Vagina (tissue), 2 donors: ENCODE data around the gene NPTX1. TPM values are rescaled to one million over a fixed set of nuclear protein-coding genes. Genes with fewer than 3 reads are reported as not detected.

Experiments used
- DNase-seq, 2 donors: peaks; one replicate each; pipeline ENCODE4 v3.0.0-alpha.2; 2017; ENCODE audit errors: extremely low spot score in 2 of 2
- H3K27ac ChIP-seq: fragments of 200-600 bp; sonication (generic); one replicate; pipeline ENCODE4 v1.5.1; 2019
- H3K27me3 ChIP-seq: fragments of 200-600 bp; sonication (generic); one replicate; pipeline ENCODE4 v1.5.1; 2019
- H3K36me3 ChIP-seq, 2 donors: fragments of 200-600 bp; sonication (generic); one replicate each; pipeline ENCODE4 v1.5.1; 2017 to 2019
- H3K4me1 ChIP-seq: fragments of 200-600 bp; sonication (generic); one replicate; pipeline ENCODE4 v1.5.1; 2019
- H3K4me3 ChIP-seq, 2 donors: fragments of 200-600 bp; sonication (generic); 1 replicate in 1 of 2; 2 replicates in 1 of 2; pipeline ENCODE4 v1.5.1; 2016 to 2019
- H3K9me3 ChIP-seq: fragments of 200-600 bp; sonication (generic); one replicate; pipeline ENCODE4 v1.5.1; 2019
- POLR2A ChIP-seq, 2 donors: fragments of 450-650 bp; IDR thresholded peaks; one replicate each; pipeline ENCODE4 v1.6.1; 2017; ENCODE audit warnings: antibody characterized with exemption in 2 of 2, mild to moderate bottlenecking in 2 of 2, moderate library complexity in 2 of 2
- POLR2AphosphoS5 ChIP-seq, 2 donors: sonication (generic); formaldehyde crosslinking; IDR thresholded peaks; one replicate each; pipeline ENCODE4 v1.9.0; 2017; ENCODE audit warnings: antibody characterized with exemption in 2 of 2, mild to moderate bottlenecking in 2 of 2, low read depth in 1 of 2; ENCODE audit not compliant: insufficient read depth in 1 of 2
- intact Hi-C: fragments of 100-400 bp; cut with DNase I; formaldehyde crosslinking; loops from one replicate; pipeline ENCODE4 v1.15.1; 2023
- total RNA-seq: library from RNA; depleted of rRNA; stranded (reverse); fragments of >200 nt; gene quantifications from one replicate; pipeline ENCODE4 v1.2.3, GENCODE V29; 2016
- TF ChIP-seq, protein P1 (sequence below), 3 experiments: fragments of 450-650 bp in 2 of 3; fragments of 200-600 bp in 1 of 3; sonication (generic) in 1 of 3; IDR thresholded peaks; one replicate each; pipeline ENCODE4 v1.5.1; 2017 to 2019; ENCODE audit warnings: antibody characterized with exemption in 3 of 3, mild to moderate bottlenecking in 2 of 3, moderate library complexity in 2 of 3

The NPTX1 gene
- total RNA-seq, 1 donor from 2014 or later: 0.49 TPM

DNA sequence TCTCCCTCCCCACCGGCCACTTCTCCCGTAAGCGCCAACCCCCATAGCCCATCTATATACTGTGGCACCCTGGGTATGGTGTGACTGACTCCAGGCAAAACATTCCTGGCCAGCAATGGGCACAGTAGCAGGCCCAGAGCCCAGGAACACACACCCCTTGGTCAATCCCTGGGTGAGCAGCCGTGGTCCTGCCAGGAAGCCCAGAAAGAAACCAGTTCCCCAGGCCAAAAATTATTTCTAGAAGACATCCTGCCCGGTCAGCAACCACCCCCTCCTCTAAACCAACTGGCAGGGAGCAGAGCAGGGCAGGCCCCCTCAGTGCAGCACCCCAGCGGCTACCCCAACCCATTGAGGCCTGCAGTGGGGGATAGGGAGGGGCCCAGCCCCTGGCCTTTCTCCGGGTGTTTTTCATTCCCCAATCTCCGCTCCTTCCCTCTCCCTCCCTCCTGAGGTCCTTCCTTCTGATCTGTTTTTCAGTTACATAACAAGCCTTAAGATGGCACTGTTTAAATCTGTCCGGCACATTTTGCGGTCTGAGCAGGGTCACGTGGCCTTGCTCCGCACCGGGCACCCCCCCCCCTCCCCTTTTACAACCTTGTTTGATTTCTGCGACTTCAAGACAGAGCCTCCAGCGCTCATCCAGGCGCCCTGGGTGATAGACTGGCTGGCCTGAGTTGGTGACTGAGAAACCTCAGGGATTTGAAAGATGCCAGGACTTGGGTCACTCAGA, 2.0 kb downstream of the NPTX1 start:
- Histone ChIP-seq H3K27ac (no peak overlapping the region), H3K9me3 (no peaks in the 10 kb centered on the region), H3K4me1 (peaks cover 48% of the 10 kb centered on the region), H3K4me3 (no peak overlapping the region), H3K36me3 (no peaks in the 10 kb centered on the region), H3K27me3 (peaks cover 29% of the 10 kb centered on the region)
- intact Hi-C loops: no loop called here
- TF ChIP-seq POLR2A (IDR thresholded peaks at IDR 0.05) (no peak), POLR2AphosphoS5 (IDR thresholded peaks at IDR 0.05; ENCODE audit: insufficient read depth in 1 of 2, low read depth in 1 of 2) (no peak)
- TF ChIP-seq, protein P1, sequence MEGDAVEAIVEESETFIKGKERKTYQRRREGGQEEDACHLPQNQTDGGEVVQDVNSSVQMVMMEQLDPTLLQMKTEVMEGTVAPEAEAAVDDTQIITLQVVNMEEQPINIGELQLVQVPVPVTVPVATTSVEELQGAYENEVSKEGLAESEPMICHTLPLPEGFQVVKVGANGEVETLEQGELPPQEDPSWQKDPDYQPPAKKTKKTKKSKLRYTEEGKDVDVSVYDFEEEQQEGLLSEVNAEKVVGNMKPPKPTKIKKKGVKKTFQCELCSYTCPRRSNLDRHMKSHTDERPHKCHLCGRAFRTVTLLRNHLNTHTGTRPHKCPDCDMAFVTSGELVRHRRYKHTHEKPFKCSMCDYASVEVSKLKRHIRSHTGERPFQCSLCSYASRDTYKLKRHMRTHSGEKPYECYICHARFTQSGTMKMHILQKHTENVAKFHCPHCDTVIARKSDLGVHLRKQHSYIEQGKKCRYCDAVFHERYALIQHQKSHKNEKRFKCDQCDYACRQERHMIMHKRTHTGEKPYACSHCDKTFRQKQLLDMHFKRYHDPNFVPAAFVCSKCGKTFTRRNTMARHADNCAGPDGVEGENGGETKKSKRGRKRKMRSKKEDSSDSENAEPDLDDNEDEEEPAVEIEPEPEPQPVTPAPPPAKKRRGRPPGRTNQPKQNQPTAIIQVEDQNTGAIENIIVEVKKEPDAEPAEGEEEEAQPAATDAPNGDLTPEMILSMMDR (IDR thresholded peaks at IDR 0.05): no peak
- DNase-seq: no peak

- Histone ChIP-seq H3K9me3 (no peaks in the 10 kb centered on the region), H3K4me1 (peaks cover 42% of the 10 kb centered on the region), H3K4me3 (no peak overlapping the region), H3K27ac (no peak overlapping the region), H3K27me3 (peaks cover 24% of the 10 kb centered on the region), H3K36me3 (no peaks in the 10 kb centered on the region)
- TF ChIP-seq POLR2A (IDR thresholded peaks at IDR 0.05): no peak
- TF ChIP-seq, protein P1 (IDR thresholded peaks at IDR 0.05): no peak
- no peak for TF ChIP-seq POLR2AphosphoS5 (IDR thresholded peaks at IDR 0.05; ENCODE audit: insufficient read depth in 1 of 2, low read depth in 1 of 2)
- intact Hi-C loops: no loop called here
- DNase-seq: no peak
Observed at GRCh38 chr17:80473701-80474100, 2.7 kb downstream of the NPTX1 start.

DNA sequence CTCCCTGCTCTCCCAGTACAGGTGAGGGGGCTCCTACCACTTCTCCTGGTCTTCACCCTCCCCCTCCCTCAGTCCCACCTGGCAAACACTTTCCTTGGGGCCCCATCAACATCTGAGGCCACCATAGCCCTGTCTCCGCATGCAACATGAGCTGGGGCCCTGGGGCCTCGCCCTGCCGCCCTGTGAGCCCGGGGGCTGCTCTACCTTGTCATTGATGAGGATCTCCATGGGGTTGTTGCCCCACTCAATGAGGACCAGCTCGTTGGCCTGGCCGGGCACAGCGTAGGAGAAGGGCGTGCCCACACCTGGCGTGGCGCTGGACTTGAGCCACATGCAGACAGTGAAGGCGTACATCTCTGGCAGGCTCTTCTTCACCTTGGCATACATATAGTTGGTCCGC, 3.4 kb downstream of the NPTX1 start:
- no peaks in the 10 kb centered on the region for H3K9me3 ChIP-seq
- intact Hi-C loops: no loop called here
- H3K27me3 ChIP-seq: peaks cover 21% of the 10 kb centered on the region
- H3K27ac ChIP-seq: no peak overlapping the region
- no peak for DNase-seq
- peaks cover 35% of the 10 kb centered on the region for H3K4me1 ChIP-seq
- H3K36me3 ChIP-seq: no peaks in the 10 kb centered on the region
- H3K4me3 ChIP-seq: no peak overlapping the region
- TF ChIP-seq POLR2A (IDR thresholded peaks at IDR 0.05) (no peak), POLR2AphosphoS5 (IDR thresholded peaks at IDR 0.05; ENCODE audit: insufficient read depth in 1 of 2, low read depth in 1 of 2) (no peak)
- TF ChIP-seq, protein P1 (IDR thresholded peaks at IDR 0.05): no peak

- TF ChIP-seq POLR2A (IDR thresholded peaks at IDR 0.05) (no peak), POLR2AphosphoS5 (IDR thresholded peaks at IDR 0.05; ENCODE audit: insufficient read depth in 1 of 2, low read depth in 1 of 2) (no peak)
- TF ChIP-seq, protein P1 (IDR thresholded peaks at IDR 0.05): no peak
- no peaks in the 10 kb centered on the region for H3K9me3 ChIP-seq
- peaks cover 16% of the 10 kb centered on the region for H3K27me3 ChIP-seq
- H3K27ac ChIP-seq: no peak overlapping the region
- H3K4me1 ChIP-seq: peaks cover 24% of the 10 kb centered on the region
- no peak overlapping the region for H3K4me3 ChIP-seq
- no peak for DNase-seq
- intact Hi-C loops: no loop called here
- H3K36me3 ChIP-seq: no peaks in the 10 kb centered on the region
Observed at GRCh38 chr17:80471922-80472321, 4.5 kb downstream of the NPTX1 start.

DNA sequence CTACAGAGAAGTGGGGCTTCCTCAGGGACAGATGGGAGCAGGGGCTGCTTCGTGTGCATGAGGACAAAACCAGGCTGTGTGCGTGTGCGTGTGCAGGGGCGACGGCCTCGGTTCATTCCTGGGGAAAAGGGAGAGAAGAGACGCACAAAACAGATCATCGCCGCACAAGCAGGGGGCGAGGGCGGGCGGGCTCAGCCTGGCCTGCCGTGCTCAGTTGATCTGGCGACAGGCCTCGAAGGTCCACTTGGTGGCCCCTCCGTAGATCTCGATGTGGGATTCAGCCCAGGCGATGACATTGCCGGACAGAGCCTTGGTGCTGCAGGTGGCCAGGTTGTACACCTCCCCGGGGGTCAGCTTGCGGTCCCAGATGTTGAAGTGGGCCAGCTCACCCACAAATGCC, 5.8 kb downstream of the NPTX1 start:
- intact Hi-C loops: no loop called here
- no peak overlapping the region for H3K27ac ChIP-seq
- no peaks in the 10 kb centered on the region for H3K9me3 ChIP-seq
- TF ChIP-seq POLR2A (IDR thresholded peaks at IDR 0.05) (no peak), POLR2AphosphoS5 (IDR thresholded peaks at IDR 0.05; ENCODE audit: insufficient read depth in 1 of 2, low read depth in 1 of 2) (no peak)
- TF ChIP-seq, protein P1 (IDR thresholded peaks at IDR 0.05): no peak
- no peak overlapping the region for H3K4me3 ChIP-seq
- H3K27me3 ChIP-seq: peaks cover 9% of the 10 kb centered on the region
- H3K36me3 ChIP-seq: no peaks in the 10 kb centered on the region
- H3K4me1 ChIP-seq: peaks cover 14% of the 10 kb centered on the region
- DNase-seq: no peak
